ENCODE data around the gene KIT. TPM values are rescaled to one million over a fixed set of nuclear protein-coding genes. Genes with fewer than 3 reads are reported as not detected.
A peak's percentile ranks its signal among the peaks of the same experiment; 100 is the strongest.

KIT gene
- total and polyA plus RNA-seq, 2 experiments from 2014 or later: 2.7 to 4.1 TPM

DNA sequence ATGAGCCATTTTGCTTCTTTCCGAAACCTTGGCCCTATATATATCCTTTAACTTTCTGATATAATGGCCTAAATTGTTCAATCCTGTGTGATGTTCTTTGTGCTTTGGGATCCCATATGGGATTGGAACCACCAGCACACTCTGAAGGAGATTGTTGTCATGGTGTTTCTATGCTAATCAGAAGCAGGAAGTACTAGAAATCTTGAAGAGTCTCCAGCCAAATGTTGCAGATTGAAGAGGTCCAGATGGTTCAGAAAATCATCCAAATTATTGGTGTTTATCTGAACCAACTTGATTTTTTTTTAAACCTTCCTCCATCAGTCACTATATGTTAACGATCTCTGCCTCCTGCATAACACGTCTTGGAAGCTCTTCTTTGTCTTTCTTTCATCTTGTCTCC lies 72.8 kb downstream of the KIT start:
- WGBS (ENCODE audit: low lambda C conversion rate, missing lambda C conversion rate): 93% methylated on average over 3 of the region's 3 CpGs
- no peak for DNase-seq (ENCODE audit: low spot score)

DNA sequence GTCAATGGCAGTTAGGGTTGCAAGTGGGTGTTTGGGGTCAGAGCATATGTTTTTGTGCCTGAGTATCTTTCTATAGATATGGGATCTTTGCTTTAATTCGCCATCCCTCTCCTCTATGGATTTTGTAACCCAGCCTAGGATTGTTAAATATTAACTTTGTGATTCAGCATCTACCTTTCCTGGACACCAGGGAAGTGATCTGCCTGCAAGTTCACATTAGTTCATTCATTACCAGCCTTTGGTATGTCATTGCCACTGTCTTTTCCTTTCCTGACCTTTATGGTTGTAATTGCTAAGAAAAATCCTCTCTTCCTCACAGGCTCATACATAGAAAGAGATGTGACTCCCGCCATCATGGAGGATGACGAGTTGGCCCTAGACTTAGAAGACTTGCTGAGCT lies 73.8 kb downstream of the KIT start:
- H3K4me2 ChIP-seq: no peak overlapping the region
- H3K27ac ChIP-seq: no peak overlapping the region
- H2AFZ ChIP-seq: no peak overlapping the region
- H3K27me3 ChIP-seq: no peaks in the 10 kb centered on the region
- no peak overlapping the region for H3K4me3 ChIP-seq
- no peaks in the 10 kb centered on the region for H3K79me2 ChIP-seq
- no peaks in the 10 kb centered on the region for H3K9me2 ChIP-seq (replicated peaks; ENCODE audit: insufficient read depth)
- H3K4me1 ChIP-seq (ENCODE audit: insufficient read depth): no peaks in the 10 kb centered on the region
- peak; percentile 22 for DNase-seq (ENCODE audit: low spot score)
- no peaks in the 10 kb centered on the region for H3K36me3 ChIP-seq (replicated peaks; ENCODE audit: insufficient read depth, low read depth)
- H4K20me1 ChIP-seq (ENCODE audit: insufficient read depth, poor library complexity, severe bottlenecking): no peaks in the 10 kb centered on the region
- H3K9me3 ChIP-seq (ENCODE audit: low read depth): no peaks in the 10 kb centered on the region
- TF ChIP-seq EZH2phosphoT487 (IDR thresholded peaks at IDR 0.05; ENCODE audit: low read depth, severe bottlenecking, unreplicated experiment) (no peak), EZH2 (IDR thresholded peaks at IDR 0.05; ENCODE audit: borderline replicate concordance) (no peak)
- TF ChIP-seq, protein P1, sequence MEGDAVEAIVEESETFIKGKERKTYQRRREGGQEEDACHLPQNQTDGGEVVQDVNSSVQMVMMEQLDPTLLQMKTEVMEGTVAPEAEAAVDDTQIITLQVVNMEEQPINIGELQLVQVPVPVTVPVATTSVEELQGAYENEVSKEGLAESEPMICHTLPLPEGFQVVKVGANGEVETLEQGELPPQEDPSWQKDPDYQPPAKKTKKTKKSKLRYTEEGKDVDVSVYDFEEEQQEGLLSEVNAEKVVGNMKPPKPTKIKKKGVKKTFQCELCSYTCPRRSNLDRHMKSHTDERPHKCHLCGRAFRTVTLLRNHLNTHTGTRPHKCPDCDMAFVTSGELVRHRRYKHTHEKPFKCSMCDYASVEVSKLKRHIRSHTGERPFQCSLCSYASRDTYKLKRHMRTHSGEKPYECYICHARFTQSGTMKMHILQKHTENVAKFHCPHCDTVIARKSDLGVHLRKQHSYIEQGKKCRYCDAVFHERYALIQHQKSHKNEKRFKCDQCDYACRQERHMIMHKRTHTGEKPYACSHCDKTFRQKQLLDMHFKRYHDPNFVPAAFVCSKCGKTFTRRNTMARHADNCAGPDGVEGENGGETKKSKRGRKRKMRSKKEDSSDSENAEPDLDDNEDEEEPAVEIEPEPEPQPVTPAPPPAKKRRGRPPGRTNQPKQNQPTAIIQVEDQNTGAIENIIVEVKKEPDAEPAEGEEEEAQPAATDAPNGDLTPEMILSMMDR (IDR thresholded peaks at IDR 0.05; ENCODE audit: poor library complexity): no peak
- WGBS (ENCODE audit: low lambda C conversion rate, missing lambda C conversion rate): 90% methylated on average over 3 of the region's 3 CpGs

More for the DNA sequence above, 72.8 kb downstream of the KIT start:
- Histone ChIP-seq H3K4me3 (no peak overlapping the region), H3K27ac (no peak overlapping the region), H3K9me2 (replicated peaks; ENCODE audit: insufficient read depth) (no peaks in the 10 kb centered on the region), H3K9me3 (ENCODE audit: low read depth) (no peaks in the 10 kb centered on the region), H4K20me1 (ENCODE audit: insufficient read depth, poor library complexity, severe bottlenecking) (no peaks in the 10 kb centered on the region), H3K4me1 (ENCODE audit: insufficient read depth) (no peaks in the 10 kb centered on the region), H3K36me3 (replicated peaks; ENCODE audit: insufficient read depth, low read depth) (no peaks in the 10 kb centered on the region), H3K27me3 (no peaks in the 10 kb centered on the region), H3K4me2 (no peak overlapping the region), H3K79me2 (no peaks in the 10 kb centered on the region), H2AFZ (no peak overlapping the region)
- TF ChIP-seq EZH2 (IDR thresholded peaks at IDR 0.05; ENCODE audit: borderline replicate concordance) (no peak), EZH2phosphoT487 (IDR thresholded peaks at IDR 0.05; ENCODE audit: low read depth, severe bottlenecking, unreplicated experiment) (no peak)
- TF ChIP-seq, protein P1 (IDR thresholded peaks at IDR 0.05; ENCODE audit: poor library complexity): no peak

DNA sequence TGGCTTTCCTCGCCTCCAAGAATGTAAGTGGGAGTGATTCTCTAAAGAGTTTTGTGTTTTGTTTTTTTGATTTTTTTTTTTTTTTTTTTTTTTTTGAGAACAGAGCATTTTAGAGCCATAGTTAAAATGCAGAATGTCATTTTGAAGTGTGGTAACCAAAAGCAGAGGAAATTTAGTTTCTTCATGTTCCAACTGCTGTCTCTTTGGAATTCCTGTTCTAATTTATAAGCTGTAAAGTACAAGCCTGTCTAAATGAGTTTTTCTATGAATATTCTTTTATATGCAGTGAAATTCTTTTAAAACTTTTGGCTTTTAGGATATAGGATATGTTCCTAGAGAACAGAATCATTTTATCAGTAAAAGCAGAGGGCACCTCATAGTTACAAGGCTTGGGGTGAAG lies 74.2 kb downstream of the KIT start:
- Histone ChIP-seq H3K27me3 (no peaks in the 10 kb centered on the region), H3K4me1 (ENCODE audit: insufficient read depth) (no peaks in the 10 kb centered on the region), H2AFZ (no peak overlapping the region), H3K9me3 (ENCODE audit: low read depth) (no peaks in the 10 kb centered on the region), H3K79me2 (no peaks in the 10 kb centered on the region), H3K4me2 (no peak overlapping the region), H3K27ac (no peak overlapping the region), H4K20me1 (ENCODE audit: insufficient read depth, poor library complexity, severe bottlenecking) (no peaks in the 10 kb centered on the region), H3K4me3 (no peak overlapping the region), H3K36me3 (replicated peaks; ENCODE audit: insufficient read depth, low read depth) (no peaks in the 10 kb centered on the region), H3K9me2 (replicated peaks; ENCODE audit: insufficient read depth) (no peaks in the 10 kb centered on the region)
- TF ChIP-seq, protein P1 (IDR thresholded peaks at IDR 0.05; ENCODE audit: poor library complexity): no peak
- no peak for TF ChIP-seq EZH2 (IDR thresholded peaks at IDR 0.05; ENCODE audit: borderline replicate concordance)
- TF ChIP-seq EZH2phosphoT487 (IDR thresholded peaks at IDR 0.05; ENCODE audit: low read depth, severe bottlenecking, unreplicated experiment): no peak
- 81% methylated on average over 1 of the region's 1 CpG for WGBS (ENCODE audit: low lambda C conversion rate, missing lambda C conversion rate)
- no peak for DNase-seq (ENCODE audit: low spot score)

DNA sequence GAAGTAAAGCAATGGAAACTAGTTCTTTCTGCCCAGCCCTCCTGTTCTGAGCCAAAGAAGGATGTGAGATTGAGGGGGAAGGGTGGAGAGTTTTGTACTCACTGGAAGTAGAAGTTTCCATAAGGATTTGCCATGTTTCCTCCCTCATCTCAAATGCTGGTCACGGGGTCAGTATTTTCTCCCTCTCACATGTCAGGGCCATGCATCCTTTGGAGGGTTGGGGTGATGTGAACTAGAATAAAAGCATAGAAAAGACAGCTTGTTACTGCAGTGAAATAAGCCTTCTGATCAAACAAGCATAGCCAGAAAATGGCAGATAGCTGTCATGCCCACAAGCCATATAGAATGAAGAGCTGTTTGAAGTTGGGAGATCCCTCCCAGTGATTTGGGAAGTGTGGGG lies 79.7 kb downstream of the KIT start:
- H3K27ac ChIP-seq: no peak overlapping the region
- H3K36me3 ChIP-seq (replicated peaks; ENCODE audit: insufficient read depth, low read depth): no peaks in the 10 kb centered on the region
- no peak overlapping the region for H3K4me2 ChIP-seq
- no peaks in the 10 kb centered on the region for H3K9me3 ChIP-seq (ENCODE audit: low read depth)
- H3K4me3 ChIP-seq: no peak overlapping the region
- H3K79me2 ChIP-seq: no peaks in the 10 kb centered on the region
- no peak overlapping the region for H2AFZ ChIP-seq
- TF ChIP-seq EZH2 (IDR thresholded peaks at IDR 0.05; ENCODE audit: borderline replicate concordance) (no peak), EZH2phosphoT487 (IDR thresholded peaks at IDR 0.05; ENCODE audit: low read depth, severe bottlenecking, unreplicated experiment) (no peak)
- TF ChIP-seq, protein P1 (IDR thresholded peaks at IDR 0.05; ENCODE audit: poor library complexity): no peak
- H3K27me3 ChIP-seq: no peaks in the 10 kb centered on the region
- H3K4me1 ChIP-seq (ENCODE audit: insufficient read depth): no peaks in the 10 kb centered on the region
- no peaks in the 10 kb centered on the region for H3K9me2 ChIP-seq (replicated peaks; ENCODE audit: insufficient read depth)
- no peaks in the 10 kb centered on the region for H4K20me1 ChIP-seq (ENCODE audit: insufficient read depth, poor library complexity, severe bottlenecking)
- no peak for DNase-seq (ENCODE audit: low spot score)
- WGBS (ENCODE audit: low lambda C conversion rate, missing lambda C conversion rate): 90% methylated on average over 1 of the region's 1 CpG
